GM12878 (cell line): ENCODE measurements around the gene PLXNC1. TPM values are rescaled to one million over a fixed set of nuclear protein-coding genes. Genes with fewer than 3 reads are reported as not detected.

Experiments used
- ATAC-seq: fragments of 200-7000 bp; cut with Tn5 transposase; 3 replicates; pipeline ENCODE4 v1.9.1; 2020; ENCODE audit warnings: mild to moderate bottlenecking, moderate library complexity
- BruUV-seq: library from RNA; stranded (reverse); fragments of 400-500 nt; replicated peaks from 2 replicates; lab custom pipeline; 2021; lab: Mats Ljungman, UMichigan
- CTCF ChIA-PET: fragments of 300-600 bp; sonication (Branson Sonifier 250); formaldehyde crosslinking; extraction: SDS; loops from one replicate; lab custom pipeline; 2021; ENCODE audit warnings: inconsistent platforms; lab: Yijun Ruan, JAX
- POLR2A ChIA-PET: fragments of 350-600 bp; formaldehyde crosslinking; extraction: SDS; loops from one replicate; lab custom pipeline; 2021; ENCODE audit warnings: inconsistent platforms; lab: Charles Lee
- RAD21 ChIA-PET: fragments of 300-600 bp; sonication (Branson Sonifier 250); formaldehyde crosslinking; loops from one replicate; lab custom pipeline; 2023; ENCODE audit warnings: antibody characterized with exemption; ENCODE audit not compliant: unreplicated experiment; lab: Charles Lee
- SMC1A ChIA-PET: fragments of 300-600 bp; sonication (Branson Sonifier 250); formaldehyde crosslinking; loops from one replicate; lab custom pipeline; 2023; ENCODE audit not compliant: unreplicated experiment, uncharacterized antibody; lab: Charles Lee
- DNase-seq: peaks from one replicate; pipeline ENCODE4 v3.0.0-alpha.2; 2011; ENCODE audit warnings: low read depth, low spot score
- FAIRE-seq: peaks from 3 replicates; lab custom pipeline; 2011; peaks lifted over from hg19 to GRCh38; lab: Jason Lieb, UNC
- H2AFZ ChIP-seq: 2 replicates; pipeline ENCODE4 v1.6.0; 2011; ENCODE audit warnings: low read depth, low read length, control low read depth; ENCODE audit not compliant: control insufficient read depth
- H3K27ac ChIP-seq: 2 replicates; pipeline ENCODE4 v1.5.1; 2011; ENCODE audit warnings: control low read depth; ENCODE audit not compliant: control insufficient read depth, insufficient read depth
- H3K27me3 ChIP-seq, 2 experiments: replicated peaks in 1 of 2; 2 replicates each; pipeline versions ENCODE4 v1.6.0 to v1.6.1; 2011; ENCODE audit warnings: low read length in 1 of 2; ENCODE audit not compliant: control insufficient read depth in 2 of 2, insufficient read depth in 2 of 2
- H3K36me3 ChIP-seq, 2 experiments: 2 replicates each; pipeline ENCODE4 v1.5.1; 2011; ENCODE audit warnings: low read length in 1 of 2; ENCODE audit not compliant: control insufficient read depth in 2 of 2, insufficient read depth in 2 of 2
- H3K4me1 ChIP-seq: 2 replicates; pipeline ENCODE4 v1.6.1; 2011; ENCODE audit warnings: mild to moderate bottlenecking, low read length, moderate library complexity, mixed read lengths; ENCODE audit not compliant: control insufficient read depth, insufficient read depth
- H3K4me2 ChIP-seq: 2 replicates; pipeline ENCODE4 v1.6.0; 2011; ENCODE audit warnings: control low read depth; ENCODE audit not compliant: control insufficient read depth, insufficient read depth
- H3K4me3 ChIP-seq: fragments of 200-600 bp; sonication (generic); 2 replicates; pipeline ENCODE4 v1.5.1; 2016
- H3K79me2 ChIP-seq: 2 replicates; pipeline ENCODE4 v1.6.0; 2011; ENCODE audit warnings: low read length; ENCODE audit not compliant: control insufficient read depth, insufficient read depth
- H3K9ac ChIP-seq: 2 replicates; pipeline ENCODE4 v1.8.0; 2011; ENCODE audit warnings: low read length, control low read depth, mixed read lengths; ENCODE audit not compliant: control insufficient read depth, insufficient read depth
- H3K9me3 ChIP-seq: replicated peaks from 3 replicates; pipeline ENCODE4 v1.5.1; 2011; ENCODE audit warnings: mild to moderate bottlenecking, low read length; ENCODE audit not compliant: control insufficient read depth, insufficient read depth
- H4K20me1 ChIP-seq: 2 replicates; pipeline ENCODE4 v1.6.0; 2011; ENCODE audit not compliant: control insufficient read depth, insufficient read depth
- MYC ChIP-seq: IDR thresholded peaks from 2 replicates; pipeline ENCODE4 v1.6.1; 2011; ENCODE audit warnings: mild to moderate bottlenecking, low read length, moderate library complexity, inconsistent platforms; ENCODE audit not compliant: insufficient read depth, insufficient replicate concordance, insufficient read length, severe bottlenecking
- NFYA ChIP-seq: IDR thresholded peaks from 2 replicates; pipeline ENCODE4 v1.6.1; 2011; ENCODE audit warnings: low read depth, mild to moderate bottlenecking, low read length, improper control_type of control experiment, borderline replicate concordance
- SMAD5 ChIP-seq: IDR thresholded peaks from 2 replicates; pipeline ENCODE4 v1.6.1; 2016; ENCODE audit warnings: antibody characterized with exemption, low read depth
- SPI1 ChIP-seq: IDR thresholded peaks from 2 replicates; pipeline ENCODE4 v1.6.1; 2011; ENCODE audit warnings: low read depth, mild to moderate bottlenecking, low read length, moderate library complexity, borderline replicate concordance; ENCODE audit not compliant: insufficient read depth
- TBL1XR1 ChIP-seq: IDR thresholded peaks from 2 replicates; pipeline ENCODE4 v1.6.1; 2012; ENCODE audit warnings: low read depth, low read length, improper control_type of control experiment
- TCF12 ChIP-seq: IDR thresholded peaks from 2 replicates; pipeline ENCODE4 v1.6.1; 2011; ENCODE audit warnings: low read depth, mild to moderate bottlenecking, low read length
- ZNF274 ChIP-seq: IDR thresholded peaks from one replicate; pipeline ENCODE4 v1.8.0; 2011; ENCODE audit not compliant: insufficient read length, insufficient read depth
- WGBS: methylation state at CpG from one replicate; pipeline ENCODE4 v1.1.6; 2016; ENCODE audit warnings: low lambda C conversion rate; ENCODE audit not compliant: insufficient replicate concordance, insufficient coverage; ENCODE audit errors: missing lambda C conversion rate; 5-methylcytosine and 5-hydroxymethylcytosine counted together
- in situ Hi-C: fragments of 300-500 bp; cut with MboI; formaldehyde crosslinking; loops from 9 replicates; pipeline ENCODE4 v1.14.3; 2018; ENCODE audit warnings: mixed read lengths
- intact Hi-C: fragments of 100-400 bp; cut with micrococcal nuclease; formaldehyde crosslinking; loops from one replicate; pipeline ENCODE4 v1.14.2; 2022; ENCODE audit not compliant: unreplicated experiment
- polyA plus RNA-seq, 11 experiments: library from polyadenylated mRNA; depleted of rRNA in 4 of 11; unstranded in 6 of 11; stranded (reverse) in 5 of 11; fragments of >200 nt; fragmentation: Nextera tagmentation in 4 of 11; fragmentation: Illumina TruSeq in 1 of 11; extraction: Ambion mirVana in 4 of 11; extraction: Trizol in 1 of 11; gene quantifications; 1 replicate in 1 of 11; 2 replicates in 10 of 11; pipeline versions ENCODE4 v1.2.1 to v1.2.3, GENCODE V29; 2011 to 2016; ENCODE audit warnings: inconsistent platforms in 2 of 11, missing spikeins in 2 of 11, low read depth in 1 of 11
- total RNA-seq, 4 experiments: library from RNA; depleted of rRNA in 3 of 4; stranded (reverse); fragments of >200 nt in 3 of 4; fragmentation: Illumina TruSeq in 1 of 4; extraction: Trizol in 1 of 4; gene quantifications; 2 replicates each; pipeline versions ENCODE4 v1.2.1 to v1.2.3, GENCODE V29; 2013 to 2021
- TF ChIP-seq, protein P1 (sequence below): IDR thresholded peaks from 2 replicates; pipeline ENCODE4 v1.6.1; 2012; ENCODE audit warnings: improper control_type of control experiment, low read depth, low read length; ENCODE audit not compliant: insufficient replicate concordance
- TF ChIP-seq, protein P2 (sequence below): fragments of 450-650 bp; IDR thresholded peaks from 2 replicates; pipeline ENCODE4 v1.6.1; 2017; ENCODE audit warnings: mild to moderate bottlenecking, moderate library complexity

PLXNC1 gene
- total and polyA plus RNA-seq, 10 of the 15 experiments (the other 5 are each of a cell fraction or from before 2014, with no cell fraction given): 5.2 to 41.2 (median 24.6) TPM

DNA sequence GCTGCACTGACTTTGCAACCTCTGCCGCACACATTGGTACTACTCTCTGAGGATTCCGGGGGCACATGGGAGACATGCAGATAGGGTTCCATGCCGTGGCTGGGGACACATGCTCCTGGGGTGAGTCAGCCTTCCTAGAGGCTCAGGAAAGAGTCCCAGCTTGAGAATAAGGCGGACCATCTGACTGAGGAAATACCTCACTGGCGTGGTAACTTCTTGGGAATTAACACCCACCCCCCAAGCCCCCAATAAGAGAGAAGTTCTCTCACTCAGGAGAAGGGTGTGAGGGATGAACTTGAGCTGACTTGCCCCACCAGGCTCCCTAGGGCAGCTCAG lies 23.2 kb downstream of the PLXNC1 start:
- POLR2A ChIA-PET: interaction anchor here (5.3 kb wide), 1 partner anchor 31 kb away, joined by 41 read pairs; no protein-coding TSS in a partner anchor
- no peak for FAIRE-seq
- BruUV-seq: TSS peak; percentile 12

More for the DNA sequence above, 23.2 kb downstream of the PLXNC1 start:
- ChIA-PET CTCF (interaction anchor here (2.3 kb wide), 1 partner anchor 33 kb away, joined by 9 read pairs; no protein-coding TSS in a partner anchor), RAD21 (interaction anchor here (8.2 kb wide), 1 partner anchor 34 kb away, joined by 107 read pairs; no protein-coding TSS in a partner anchor), SMC1A (interaction anchor here (3.3 to 16.3 kb wide), 4 partner anchors 13 to 37 kb away, joined by 13 to 367 read pairs (median 70); partner anchors contain the start of gene PLXNC1)
- peaks cover 47% of the 10 kb centered on the region for H3K4me1 ChIP-seq
- H2AFZ ChIP-seq: no peak overlapping the region
- H3K4me3 ChIP-seq: no peak overlapping the region
- whole genome bisulfite sequencing: over 99% methylated on average over 5 of the region's 5 CpGs
- intact Hi-C loops: no loop called here
- H4K20me1 ChIP-seq: no peaks in the 10 kb centered on the region
- in situ Hi-C loops: no loop called here
- peak overlapping the region; percentile 40; the same call in 1 of the 2 replicates for H3K27ac ChIP-seq
- no peak for ATAC-seq
- H3K9ac ChIP-seq: no peak overlapping the region
- no peaks in the 10 kb centered on the region for H3K27me3 ChIP-seq
- H3K79me2 ChIP-seq: peaks cover 9% of the 10 kb centered on the region
- no peak overlapping the region for H3K4me2 ChIP-seq
- H3K36me3 ChIP-seq: peaks cover 7 to 13% of the 10 kb centered on the region in 2 experiments
- TF ChIP-seq MYC (no peak), TBL1XR1 (no peak), ZNF274 (no peak), NFYA (no peak), SMAD5 (no peak), TCF12 (no peak), SPI1 (no peak)
- TF ChIP-seq, protein P1, sequence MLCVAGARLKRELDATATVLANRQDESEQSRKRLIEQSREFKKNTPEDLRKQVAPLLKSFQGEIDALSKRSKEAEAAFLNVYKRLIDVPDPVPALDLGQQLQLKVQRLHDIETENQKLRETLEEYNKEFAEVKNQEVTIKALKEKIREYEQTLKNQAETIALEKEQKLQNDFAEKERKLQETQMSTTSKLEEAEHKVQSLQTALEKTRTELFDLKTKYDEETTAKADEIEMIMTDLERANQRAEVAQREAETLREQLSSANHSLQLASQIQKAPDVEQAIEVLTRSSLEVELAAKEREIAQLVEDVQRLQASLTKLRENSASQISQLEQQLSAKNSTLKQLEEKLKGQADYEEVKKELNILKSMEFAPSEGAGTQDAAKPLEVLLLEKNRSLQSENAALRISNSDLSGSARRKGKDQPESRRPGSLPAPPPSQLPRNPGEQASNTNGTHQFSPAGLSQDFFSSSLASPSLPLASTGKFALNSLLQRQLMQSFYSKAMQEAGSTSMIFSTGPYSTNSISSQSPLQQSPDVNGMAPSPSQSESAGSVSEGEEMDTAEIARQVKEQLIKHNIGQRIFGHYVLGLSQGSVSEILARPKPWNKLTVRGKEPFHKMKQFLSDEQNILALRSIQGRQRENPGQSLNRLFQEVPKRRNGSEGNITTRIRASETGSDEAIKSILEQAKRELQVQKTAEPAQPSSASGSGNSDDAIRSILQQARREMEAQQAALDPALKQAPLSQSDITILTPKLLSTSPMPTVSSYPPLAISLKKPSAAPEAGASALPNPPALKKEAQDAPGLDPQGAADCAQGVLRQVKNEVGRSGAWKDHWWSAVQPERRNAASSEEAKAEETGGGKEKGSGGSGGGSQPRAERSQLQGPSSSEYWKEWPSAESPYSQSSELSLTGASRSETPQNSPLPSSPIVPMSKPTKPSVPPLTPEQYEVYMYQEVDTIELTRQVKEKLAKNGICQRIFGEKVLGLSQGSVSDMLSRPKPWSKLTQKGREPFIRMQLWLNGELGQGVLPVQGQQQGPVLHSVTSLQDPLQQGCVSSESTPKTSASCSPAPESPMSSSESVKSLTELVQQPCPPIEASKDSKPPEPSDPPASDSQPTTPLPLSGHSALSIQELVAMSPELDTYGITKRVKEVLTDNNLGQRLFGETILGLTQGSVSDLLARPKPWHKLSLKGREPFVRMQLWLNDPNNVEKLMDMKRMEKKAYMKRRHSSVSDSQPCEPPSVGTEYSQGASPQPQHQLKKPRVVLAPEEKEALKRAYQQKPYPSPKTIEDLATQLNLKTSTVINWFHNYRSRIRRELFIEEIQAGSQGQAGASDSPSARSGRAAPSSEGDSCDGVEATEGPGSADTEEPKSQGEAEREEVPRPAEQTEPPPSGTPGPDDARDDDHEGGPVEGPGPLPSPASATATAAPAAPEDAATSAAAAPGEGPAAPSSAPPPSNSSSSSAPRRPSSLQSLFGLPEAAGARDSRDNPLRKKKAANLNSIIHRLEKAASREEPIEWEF: no peak
- TF ChIP-seq, protein P2, sequence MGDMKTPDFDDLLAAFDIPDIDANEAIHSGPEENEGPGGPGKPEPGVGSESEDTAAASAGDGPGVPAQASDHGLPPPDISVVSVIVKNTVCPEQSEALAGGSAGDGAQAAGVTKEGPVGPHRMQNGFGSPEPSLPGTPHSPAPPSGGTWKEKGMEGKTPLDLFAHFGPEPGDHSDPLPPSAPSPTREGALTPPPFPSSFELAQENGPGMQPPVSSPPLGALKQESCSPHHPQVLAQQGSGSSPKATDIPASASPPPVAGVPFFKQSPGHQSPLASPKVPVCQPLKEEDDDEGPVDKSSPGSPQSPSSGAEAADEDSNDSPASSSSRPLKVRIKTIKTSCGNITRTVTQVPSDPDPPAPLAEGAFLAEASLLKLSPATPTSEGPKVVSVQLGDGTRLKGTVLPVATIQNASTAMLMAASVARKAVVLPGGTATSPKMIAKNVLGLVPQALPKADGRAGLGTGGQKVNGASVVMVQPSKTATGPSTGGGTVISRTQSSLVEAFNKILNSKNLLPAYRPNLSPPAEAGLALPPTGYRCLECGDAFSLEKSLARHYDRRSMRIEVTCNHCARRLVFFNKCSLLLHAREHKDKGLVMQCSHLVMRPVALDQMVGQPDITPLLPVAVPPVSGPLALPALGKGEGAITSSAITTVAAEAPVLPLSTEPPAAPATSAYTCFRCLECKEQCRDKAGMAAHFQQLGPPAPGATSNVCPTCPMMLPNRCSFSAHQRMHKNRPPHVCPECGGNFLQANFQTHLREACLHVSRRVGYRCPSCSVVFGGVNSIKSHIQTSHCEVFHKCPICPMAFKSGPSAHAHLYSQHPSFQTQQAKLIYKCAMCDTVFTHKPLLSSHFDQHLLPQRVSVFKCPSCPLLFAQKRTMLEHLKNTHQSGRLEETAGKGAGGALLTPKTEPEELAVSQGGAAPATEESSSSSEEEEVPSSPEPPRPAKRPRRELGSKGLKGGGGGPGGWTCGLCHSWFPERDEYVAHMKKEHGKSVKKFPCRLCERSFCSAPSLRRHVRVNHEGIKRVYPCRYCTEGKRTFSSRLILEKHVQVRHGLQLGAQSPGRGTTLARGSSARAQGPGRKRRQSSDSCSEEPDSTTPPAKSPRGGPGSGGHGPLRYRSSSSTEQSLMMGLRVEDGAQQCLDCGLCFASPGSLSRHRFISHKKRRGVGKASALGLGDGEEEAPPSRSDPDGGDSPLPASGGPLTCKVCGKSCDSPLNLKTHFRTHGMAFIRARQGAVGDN: no peak
- TF ChIP-seq, all 136 proteins: peak for 0
- H3K9me3 ChIP-seq: no peaks in the 10 kb centered on the region
- DNase-seq: no peak
